Fibroblast of the conjunctiva (primary cell): ENCODE data around the gene NEDD4.
"Not testable (repeated sequence)": the region's sequence is repeated elsewhere in the genome, so short reads cannot be mapped to it uniquely, and the experiment has no call there.

Source experiments
- DNase-seq: peaks from one replicate; pipeline ENCODE4 v3.0.0-alpha.2; 2010; ENCODE audit warnings: low read depth

NEDD4 gene

DNA sequence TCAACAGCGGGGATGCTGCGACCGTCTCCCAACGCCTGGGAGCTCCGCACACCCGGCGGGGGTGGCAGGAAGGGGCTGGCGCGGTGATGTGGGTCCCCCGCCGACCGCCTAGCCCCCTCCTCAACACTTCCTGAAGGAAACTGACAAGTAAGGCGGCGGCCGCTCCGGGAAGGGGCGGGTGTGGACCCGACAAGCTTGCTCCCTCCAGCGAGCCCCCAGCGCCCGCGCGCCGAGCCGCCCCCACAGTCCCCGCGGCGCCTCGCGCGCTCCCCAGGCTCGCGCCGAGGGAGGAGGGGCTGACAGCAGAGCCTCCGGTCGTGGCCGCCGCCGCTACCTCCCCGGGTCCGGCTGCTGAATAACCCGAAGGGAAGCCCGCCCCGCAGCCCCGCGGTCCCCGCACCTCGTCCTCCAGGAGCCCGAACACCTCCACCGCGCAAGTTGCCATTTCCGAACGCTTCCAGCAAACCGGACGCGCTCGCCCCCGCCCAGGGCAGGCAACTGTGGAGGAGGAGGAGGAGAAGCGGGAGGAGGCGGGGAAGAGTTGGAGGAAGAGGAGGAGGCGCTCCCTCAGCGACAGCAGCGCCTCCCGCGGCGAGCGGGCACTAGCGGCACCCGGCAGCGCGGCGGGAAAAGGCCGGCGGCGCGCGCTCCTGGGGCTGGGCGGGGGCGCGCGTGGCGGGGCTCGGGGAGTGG is at the start of gene NEDD4:
NEDD4 (minus strand) TSS at position 502 of the 693 bp plus-strand sequence; CDS start at position 445, 57 bp downstream.
- peak; percentile 76 for DNase-seq

DNA sequence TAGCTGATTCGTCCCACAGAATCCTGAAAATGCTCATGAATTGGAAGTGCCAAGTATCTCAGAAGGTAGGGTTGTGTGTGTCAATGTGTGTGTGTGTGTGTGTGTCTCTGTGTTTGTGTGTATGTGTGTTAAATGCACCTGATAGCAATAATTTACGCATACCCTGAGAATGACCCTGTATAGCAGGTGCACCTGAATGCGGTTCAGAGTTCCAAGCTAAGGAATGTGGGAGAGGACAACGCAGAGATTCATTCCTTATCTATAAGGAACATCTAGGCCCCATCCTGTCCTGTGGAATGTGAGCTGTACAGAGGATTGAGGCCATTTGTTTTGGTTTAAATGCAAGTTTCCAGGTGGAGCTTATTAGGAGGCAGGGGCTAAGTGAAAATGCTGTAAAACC is 49.1 kb upstream of the NEDD4 start:
- DNase-seq: no peak

DNA sequence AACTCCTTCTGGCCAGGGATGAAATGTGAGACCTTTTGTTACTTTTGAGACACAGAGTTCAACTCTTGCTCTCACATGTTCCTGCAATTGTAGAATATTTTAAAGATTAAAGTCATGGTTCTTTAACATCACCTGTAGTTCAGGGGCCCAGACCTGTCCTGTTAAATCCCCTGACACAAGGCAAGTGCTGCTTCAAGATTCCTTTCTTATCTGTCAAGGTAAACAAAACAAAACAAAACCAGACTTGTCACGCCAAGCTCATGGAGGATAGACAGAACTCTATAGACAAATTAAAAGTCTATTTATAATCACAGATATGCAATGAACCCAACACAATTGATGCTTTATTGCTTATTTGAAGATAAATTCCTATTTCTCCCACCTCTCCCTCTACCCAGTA is 48.6 kb upstream of the NEDD4 start:
- no peak for DNase-seq

DNA sequence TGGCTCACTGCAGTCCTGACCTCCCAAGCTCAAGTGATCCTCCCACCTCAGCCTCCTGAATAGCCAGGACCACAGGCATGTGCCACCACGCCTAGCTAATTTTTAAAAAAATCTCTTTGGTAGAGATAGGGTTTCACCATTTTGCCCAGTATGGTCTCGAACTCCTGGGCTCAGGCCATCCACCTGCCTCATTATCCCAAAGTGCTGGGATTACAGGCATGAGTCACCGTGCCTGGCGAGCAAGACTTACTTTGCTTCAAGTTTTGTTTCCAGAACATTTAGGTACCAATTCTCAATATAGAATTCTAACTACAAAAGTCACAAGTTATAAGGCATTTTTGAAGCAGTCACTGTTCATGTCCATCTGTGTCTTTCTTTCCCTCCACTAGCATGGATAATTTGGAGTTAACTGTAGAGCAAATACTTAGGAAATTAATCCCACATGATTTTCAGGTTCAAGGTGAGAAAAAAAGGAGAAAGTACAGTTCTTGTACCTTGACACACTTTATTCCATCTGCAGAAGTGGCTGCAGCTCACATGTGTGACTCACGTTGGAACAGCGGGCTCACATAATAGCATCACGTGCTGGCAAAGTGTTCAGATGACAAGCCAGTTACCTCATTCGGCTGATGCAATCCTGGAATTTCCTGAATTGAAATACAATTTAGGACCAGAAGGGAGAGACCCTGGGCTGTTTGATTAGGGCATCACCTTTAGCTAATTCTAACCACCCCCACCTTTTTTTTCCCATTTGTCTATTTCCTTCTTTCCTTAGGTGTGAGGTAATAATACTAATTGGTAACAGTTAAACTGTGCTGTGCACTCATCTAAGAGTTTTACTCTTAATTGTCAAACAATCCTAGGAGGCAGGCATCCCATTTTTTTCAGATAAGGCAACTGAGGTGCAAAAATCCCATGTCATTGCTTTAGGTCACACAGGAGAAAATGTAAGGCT is 46.9 kb upstream of the NEDD4 start:
- DNase-seq: peak; percentile 95

DNA sequence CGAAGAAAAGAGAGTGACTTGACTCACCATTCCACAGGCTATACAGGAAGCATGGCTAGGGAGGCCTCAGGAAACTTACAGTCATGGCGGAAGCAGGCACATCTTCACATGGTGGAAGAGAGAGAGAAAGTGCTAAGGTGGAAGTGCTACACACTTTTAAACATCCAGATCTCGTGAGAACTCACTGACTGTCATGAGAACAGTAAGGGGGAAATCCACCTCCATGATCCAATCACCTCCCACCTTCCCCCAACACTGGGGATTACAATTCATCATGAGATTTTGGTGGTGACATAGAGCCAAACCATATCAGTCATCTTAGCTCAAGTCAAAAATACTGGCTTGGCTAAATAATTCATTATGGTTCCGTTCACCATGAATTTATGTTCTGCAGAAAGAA is 45.3 kb upstream of the NEDD4 start:
- no peak for DNase-seq

DNA sequence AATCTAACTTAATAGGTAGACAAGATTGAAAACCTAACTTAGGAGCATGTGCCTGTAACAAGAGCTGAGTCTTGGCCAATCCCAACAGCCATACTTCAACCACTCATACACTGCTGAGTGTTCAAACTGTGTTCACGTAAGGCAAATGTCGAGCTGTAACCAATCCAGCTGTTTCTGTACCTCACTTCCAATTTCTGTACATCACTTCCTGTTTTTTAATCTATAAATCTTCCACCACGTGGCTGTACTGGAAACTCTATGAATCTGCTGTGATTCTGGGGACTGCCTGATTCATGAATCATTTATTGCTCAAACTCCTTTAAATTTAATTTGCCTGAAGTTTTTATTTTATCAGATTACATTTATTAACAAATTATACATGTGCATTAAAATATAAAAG is 44.6 kb upstream of the NEDD4 start:
- DNase-seq: no peak

DNA sequence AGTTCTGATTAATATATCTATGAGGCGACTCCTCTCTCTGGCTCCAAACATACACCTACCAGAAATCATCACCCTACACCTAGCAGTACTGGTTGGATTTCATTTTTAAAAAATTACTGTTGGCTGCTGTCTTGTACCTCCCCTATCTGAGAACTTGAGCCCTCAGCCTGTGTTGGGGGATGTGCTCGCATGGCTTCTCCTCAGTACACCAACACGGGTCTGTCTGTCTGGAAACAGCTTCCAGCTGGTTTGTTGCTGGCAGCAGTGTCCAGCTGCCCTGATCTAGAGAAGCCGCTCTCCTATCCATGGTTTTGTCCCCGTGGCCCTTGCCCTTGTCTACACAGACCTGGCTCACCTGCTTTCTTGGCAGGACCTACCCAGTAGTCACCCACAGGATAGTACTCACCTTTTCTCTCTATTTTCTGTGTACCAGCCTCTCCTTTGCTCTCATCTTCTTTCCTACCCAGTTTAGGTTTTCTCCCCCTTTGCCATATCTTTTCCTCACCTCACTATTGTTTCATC is 43.2 kb upstream of the NEDD4 start:
- no peak for DNase-seq

DNA sequence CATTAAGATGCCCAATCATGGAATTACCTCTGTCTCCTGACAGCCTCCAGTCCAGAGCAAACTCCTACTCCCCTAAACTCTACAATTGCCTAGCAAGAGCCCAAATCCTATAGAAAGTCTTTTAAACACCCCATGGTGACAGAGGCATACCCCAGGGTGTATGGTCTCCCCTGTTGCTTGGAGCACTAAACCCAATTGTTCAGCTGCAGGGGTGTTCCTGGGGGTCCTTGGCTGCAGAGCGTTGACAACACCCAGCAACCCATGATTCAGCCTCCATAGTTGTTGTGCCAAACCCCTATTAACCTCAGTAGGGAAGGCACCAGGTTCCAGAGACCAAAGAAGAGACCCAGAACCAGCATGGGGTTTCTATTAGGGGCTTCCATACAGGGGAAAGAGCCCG is 41.8 kb upstream of the NEDD4 start:
- DNase-seq: no peak

DNA sequence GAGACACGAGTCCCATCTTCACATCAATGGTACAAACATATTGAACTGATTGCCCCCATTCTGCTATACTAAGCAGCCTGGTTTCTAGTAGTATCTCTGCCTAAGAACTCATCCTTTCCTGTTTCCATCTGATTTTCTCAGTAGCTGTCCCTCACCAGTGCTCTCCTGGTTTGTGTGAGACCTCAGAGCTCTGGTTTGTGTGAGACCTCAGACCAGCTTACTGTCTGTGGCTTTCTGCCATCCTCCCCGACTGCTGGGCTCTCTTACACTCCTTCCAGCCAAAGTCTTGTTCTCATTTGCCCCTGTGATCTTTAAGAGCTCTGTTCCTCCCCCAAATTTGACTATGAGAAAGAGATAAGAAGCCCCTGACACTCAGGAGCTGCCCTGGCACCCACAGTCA is 41.1 kb upstream of the NEDD4 start:
- DNase-seq: no peak

DNA sequence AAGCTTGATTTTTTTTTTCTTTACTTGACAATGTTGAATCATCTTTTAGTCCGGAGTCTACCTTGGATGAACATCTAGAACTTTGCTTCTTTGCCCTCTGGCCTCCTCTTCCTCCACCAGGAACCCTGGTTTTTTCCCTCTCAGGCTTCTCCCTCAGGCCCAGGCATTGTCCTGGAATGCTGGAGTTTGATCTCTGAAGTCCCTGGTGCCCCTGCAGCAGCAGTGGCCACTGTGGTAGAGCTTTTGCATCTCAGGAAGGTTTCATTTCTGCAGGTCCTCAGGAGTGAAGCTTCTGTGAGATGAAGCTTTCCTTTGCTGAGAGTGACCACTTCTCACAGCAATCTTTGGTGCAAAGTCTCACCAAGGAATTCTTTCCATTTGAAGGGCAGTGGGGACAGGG is 39.0 kb upstream of the NEDD4 start:
- DNase-seq: no peak

DNA sequence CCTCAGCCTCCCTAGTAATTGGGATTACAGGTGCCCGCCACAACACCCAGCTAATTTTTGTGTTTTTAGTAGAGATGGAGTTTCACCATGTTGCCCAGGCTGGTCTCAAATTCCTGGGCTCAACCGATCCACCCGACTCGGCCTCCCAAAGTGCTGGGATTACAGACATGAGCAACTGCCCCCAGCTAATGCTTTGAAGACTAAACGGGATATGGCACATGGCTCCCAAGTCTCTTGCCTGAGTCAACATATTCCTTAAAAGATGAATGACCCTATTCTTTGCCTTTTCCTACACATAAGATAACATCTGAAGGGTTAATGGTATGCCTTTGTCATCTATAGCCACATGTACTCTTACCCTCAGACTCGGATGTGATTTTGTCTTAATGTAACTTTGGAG is 38.4 kb upstream of the NEDD4 start:
- DNase-seq: no peak

DNA sequence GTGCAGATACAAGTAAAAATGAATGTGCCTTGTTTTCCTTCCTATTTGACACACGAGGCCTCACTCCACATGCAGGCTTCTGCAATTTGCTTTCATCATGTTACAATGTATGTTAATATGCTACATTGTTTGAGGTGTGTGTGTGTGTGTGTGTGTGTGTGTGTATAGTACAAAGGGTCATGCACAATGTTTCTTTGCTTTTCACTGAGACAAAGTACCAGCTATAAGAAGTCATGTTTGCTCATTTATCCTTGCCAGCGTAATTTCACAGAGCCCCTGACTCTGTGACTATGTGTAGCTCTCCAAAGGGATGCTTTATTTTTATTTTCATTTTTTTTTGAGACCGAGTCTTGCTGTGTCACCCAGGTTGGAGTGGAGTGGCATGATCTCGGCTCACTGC is 38.0 kb upstream of the NEDD4 start:
- no peak for DNase-seq

DNA sequence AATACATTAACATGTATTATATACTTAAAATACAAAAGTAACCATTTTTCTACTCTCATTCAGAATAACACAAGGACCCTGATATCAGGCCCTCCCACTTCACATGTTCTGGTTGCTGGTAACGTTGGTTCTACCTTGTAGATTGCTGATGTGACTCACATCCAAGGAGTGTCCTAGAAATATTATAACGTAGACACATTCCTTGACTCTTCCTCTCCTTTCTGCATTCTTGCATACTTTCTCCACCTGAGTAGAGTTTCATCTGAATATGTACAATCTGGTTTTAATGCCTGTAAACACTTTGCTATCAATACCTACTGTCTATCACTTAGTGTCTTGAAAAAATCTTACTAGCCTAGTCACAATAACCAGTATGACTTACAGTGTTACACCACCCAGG is 35.0 kb upstream of the NEDD4 start:
- DNase-seq: no peak

DNA sequence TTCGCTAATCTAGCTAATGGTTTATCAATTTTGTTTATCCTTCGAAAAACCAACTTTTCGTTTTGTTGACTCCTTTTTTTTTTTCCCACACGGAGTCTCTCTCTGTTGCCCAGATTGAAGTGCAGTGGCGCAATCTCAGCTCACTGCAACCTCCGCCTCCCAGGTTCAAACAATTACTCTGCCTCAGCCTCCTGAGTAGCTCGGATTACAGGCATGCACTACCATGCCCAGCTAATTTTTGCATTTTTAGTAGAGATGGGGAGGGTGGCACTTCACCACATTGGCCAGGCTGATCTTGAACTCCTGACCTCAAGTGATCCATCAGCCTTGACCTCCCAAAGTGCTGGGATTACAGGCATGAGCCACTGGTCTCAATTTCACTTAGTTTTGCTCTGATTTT is 29.7 kb upstream of the NEDD4 start:
- DNase-seq: not testable (repeated sequence)

DNA sequence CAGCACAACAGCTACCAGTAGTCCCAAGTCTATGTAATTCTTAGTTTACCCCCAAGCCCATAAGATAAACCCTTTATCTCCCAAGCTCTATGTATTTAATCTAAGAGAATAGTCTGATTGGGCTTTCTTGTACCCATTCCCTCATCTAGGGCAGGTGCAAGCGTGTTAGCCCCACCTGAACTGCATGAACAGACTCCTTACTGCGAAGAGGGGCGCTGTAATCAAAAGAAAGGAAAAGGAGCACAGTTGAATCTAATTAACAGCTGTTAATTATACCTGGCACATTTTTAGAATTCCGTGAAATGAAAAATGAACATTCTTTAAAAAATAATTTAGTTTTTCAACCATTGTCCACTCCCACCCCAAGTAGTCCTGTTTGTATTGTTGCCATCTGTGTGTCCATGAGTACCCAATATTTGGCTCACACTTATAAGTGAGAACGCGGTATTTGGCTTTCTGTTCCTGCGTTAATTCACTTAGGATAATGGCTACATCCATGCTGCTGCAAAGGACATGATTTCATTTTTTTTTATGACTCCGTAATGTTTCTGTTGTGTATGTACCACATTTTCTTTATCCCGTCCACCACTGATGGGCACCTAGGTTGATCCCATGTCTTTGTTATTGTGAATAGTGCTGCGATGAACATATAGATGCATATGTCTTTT is 26.5 kb upstream of the NEDD4 start:
- no peak for DNase-seq

DNA sequence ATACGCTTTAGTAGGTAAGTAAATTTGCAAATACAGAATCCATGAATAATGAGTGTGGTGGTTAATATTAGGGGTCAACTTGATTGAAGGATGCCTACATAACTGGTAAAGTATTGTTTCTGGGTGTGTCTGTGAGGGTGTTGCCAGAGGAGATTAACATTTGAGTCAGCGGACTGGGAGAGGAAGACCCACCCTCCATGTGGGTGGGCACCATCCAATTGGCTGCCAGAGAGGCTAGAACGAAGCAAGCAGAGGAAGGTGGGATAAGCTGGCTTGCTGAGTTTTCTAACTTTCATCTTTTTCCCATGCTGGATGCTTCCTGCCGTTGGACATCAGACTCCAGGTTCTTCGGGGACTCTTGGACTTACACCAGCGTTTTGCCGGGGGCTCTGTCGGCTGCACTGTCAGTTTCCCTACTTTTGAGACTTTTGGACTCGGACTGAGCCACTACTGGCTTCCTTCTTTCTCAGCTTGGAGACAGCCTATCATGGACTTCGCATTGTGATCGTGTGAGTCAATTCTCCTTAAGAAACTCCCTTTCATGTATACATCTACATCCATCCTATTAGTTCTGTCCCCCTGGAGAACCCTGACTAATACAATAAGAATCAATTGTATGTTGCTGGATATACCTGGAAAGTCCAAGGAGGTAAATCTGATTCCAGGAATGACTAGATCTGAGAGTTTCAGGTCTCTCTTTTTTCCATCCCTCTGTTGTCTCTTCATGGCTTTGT is 25.8 kb upstream of the NEDD4 start:
- DNase-seq: no peak

DNA sequence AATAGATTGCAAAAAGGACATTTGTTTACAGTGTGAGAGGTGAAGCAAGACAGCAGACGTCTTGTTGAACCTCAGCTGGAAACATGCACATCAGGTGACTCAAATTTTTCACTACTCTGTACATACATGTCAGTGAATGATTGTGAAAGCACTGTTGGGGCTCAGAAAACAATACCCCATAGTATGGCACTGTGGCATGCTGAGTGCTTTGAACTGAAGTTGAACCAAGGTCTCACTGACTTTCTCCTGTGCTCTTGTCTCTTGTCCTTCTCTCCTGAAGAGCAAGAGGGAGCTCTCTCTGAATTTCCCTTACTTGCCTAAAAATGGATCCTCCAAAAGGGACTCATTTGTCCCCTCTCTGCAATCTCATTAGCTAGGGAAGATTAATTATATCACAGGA is 24.5 kb upstream of the NEDD4 start:
- DNase-seq: no peak

DNA sequence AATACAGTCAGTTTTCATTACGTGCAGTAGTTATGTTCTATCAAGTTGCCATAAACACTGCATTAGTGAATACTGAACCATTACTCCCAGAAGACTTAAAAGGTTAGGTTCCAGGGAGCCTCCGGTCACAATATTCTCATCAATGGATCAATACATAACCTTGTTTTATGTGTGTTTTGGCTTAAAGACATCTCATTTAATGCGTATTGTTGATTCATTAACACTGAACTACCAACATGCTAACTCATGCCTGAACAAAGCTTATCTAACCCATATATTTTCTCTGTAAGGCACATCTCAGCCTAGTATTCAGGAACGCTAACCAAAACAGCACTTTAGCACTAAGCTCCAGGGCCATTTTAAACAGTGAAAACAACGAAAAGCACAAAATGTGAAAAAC is 24.1 kb upstream of the NEDD4 start:
- DNase-seq: no peak

DNA sequence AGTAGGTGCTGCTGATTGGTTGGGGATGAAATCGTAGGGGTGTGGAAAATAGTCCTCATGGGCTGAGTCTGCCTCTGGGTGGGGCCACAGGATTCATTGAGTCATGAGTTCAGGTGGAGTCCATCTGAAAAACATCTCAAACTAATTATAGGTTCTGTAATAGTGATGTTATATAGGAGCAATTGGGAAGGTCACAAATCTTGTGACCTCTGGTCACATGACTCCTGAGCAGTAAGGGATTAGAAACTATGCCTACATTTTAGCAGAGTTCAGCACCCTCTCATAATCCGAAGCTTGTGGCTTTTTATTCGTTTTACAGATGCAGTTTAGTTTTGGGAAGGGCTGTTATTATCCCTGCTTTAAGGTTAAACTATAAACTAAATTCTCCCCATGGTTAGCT is 22.9 kb upstream of the NEDD4 start:
- DNase-seq: no peak

DNA sequence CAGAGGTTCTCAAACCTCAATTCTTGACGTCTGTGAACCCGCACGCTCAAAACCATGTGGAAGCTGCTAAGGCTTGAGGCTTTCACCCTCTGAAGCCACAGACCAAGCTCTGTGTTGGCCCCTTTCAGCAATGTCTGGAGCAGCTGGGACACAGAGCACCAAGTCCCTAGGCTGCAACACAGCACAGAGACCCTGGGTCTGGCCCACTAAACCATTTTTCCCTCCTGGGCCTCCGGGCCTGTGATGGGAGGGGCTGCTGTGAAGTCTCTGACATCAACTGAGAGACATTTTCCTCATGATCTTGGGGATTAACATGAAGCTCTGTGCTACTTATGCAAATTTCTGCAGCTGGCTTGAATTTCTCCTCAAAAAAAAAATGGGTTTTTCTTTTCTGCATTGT is 21.3 kb upstream of the NEDD4 start:
- no peak for DNase-seq

DNA sequence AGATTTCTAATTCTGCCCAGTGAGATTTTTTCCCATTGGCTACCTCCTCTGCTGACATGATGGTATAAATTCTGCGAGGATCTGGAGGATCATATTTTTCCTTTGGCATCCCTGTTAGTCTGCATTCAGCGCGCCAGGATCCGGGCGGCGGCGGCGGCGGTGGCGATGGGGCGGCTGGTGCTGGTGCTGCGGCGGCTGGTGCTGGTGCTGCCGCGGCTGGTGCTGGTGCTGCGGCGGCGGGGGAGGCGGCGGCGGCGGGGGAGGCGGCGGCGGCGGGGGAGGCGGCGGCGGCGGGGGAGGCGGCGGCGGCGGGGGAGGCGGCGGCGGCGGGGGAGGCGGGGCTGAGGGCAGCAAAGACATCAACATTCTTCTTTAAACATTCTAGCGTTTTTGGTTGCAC is 13.6 kb upstream of the NEDD4 start:
- DNase-seq: not testable (repeated sequence)

DNA sequence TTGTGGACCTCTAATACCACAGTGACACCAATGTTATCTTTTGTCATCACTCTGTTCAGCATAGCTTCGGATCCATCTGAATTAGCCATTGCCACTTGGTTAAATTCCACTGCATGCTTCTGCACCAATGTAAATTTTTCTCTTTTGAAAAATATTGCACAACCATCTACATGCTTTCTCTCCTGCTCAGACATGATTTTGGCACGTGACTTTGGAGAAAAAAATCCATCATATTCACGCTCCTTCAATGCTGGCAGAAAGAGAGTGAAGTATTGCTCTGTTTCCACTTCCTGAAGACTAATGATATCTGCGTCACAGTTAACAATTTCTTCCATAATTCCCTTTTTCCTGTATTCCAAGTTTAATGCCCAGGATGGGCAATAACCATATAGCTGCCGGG is 13.0 kb upstream of the NEDD4 start:
- not testable (repeated sequence) for DNase-seq
